ENCODE results near the gene RUNX2.

The RUNX2 gene

DNA sequence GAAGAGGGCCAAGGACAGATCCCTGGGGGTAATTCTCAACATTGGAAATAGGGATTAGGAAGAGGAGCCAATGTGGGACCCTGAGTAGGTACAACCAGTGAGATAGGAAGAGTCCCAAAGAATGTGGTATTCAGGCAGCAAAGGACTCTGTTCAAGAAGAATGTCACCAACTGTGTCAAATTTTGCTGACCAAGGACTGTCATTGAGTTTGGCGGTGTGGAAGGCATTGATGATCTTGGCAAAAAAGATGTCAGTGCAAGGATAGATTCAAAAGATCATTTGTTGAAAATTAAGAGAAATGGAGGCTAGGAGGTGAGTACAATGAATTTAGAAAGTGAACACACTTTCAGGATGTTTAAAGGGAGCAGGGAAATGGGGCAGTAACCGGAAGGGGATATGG lies 132.0 kb downstream of the RUNX2 start:
- H3K14ac ChIP-seq (ENCODE audit: low read length), result no peak overlapping the region
- no peak overlapping the region for H4K12ac ChIP-seq (ENCODE audit: low read depth, low read length)
- no peaks in the 10 kb centered on the region for H3K9me3 ChIP-seq (ENCODE audit: insufficient read depth, low read depth, low read length)
- H3K36me3 ChIP-seq (ENCODE audit: control insufficient read depth in 1 of 2, insufficient read depth in 2 of 2, low read length in 2 of 2), result peaks cover 0 to 2% of the 10 kb centered on the region in 2 experiments
- no peaks in the 10 kb centered on the region for H3K4me1 ChIP-seq (ENCODE audit: control insufficient read depth in 1 of 2, insufficient read depth in 2 of 2, low read length in 2 of 2)
- no peak overlapping the region for H3K4me2 ChIP-seq (ENCODE audit: low read length)
- H3K27ac ChIP-seq (ENCODE audit: low read depth, low read length), result no peak overlapping the region
- H4K8ac ChIP-seq (ENCODE audit: low read depth, low read length), result no peak overlapping the region
- H2AFZ ChIP-seq (ENCODE audit: insufficient read depth, low read length, poor library complexity), result no peak overlapping the region
- no peak overlapping the region for H3K9ac ChIP-seq (ENCODE audit: low read length)
- no peak overlapping the region for H2BK5ac ChIP-seq (ENCODE audit: low read depth, low read length, poor library complexity)
- no peak overlapping the region for H2AK5ac ChIP-seq (ENCODE audit: low read length)
- no peak overlapping the region for H3K23ac ChIP-seq (ENCODE audit: low read length)
- no peak overlapping the region for H4K91ac ChIP-seq (ENCODE audit: low read depth, low read length)
- no peak overlapping the region for H2BK12ac ChIP-seq (ENCODE audit: low read length)
- no peaks in the 10 kb centered on the region for H3K27me3 ChIP-seq (ENCODE audit: insufficient read depth, low read length)
- no CpG with 5 or more reads among the region's 2 CpGs for WGBS (ENCODE audit: extremely low coverage, insufficient coverage, insufficient read length)
- no peaks in the 10 kb centered on the region for H3K79me1 ChIP-seq (ENCODE audit: low read length)
- no peak overlapping the region for H3K18ac ChIP-seq (ENCODE audit: low read length)
- H3K79me2 ChIP-seq (ENCODE audit: control insufficient read depth, insufficient read depth, low read length, poor library complexity), result no peaks in the 10 kb centered on the region
- H3K4me3 ChIP-seq (ENCODE audit: low read depth, low read length), result no peak overlapping the region
- no peak overlapping the region for H3K4ac ChIP-seq (ENCODE audit: low read depth, low read length)
- DNase-seq, result no peak
- H2BK120ac ChIP-seq (ENCODE audit: insufficient read depth, low read length, poor library complexity), result no peak overlapping the region

DNA sequence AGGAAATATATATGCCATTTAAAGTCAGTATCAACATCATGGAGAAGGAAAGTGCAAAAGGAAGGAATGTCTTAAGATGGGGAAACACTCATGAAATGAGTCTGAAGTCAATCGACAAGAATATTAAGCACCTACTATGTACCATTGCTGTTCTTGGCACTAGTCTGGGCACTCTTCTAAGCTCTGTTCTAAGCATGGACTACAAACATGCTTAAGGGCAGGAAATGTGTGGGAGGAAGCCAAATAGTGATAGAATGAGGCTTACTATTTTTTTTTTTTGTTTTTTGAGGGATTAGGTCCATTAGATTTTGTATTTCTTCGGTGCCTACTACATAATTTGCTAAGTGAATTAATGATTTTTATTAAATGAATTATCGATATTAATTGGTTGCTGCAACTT lies 133.4 kb downstream of the RUNX2 start:
- Histone ChIP-seq H3K23ac (ENCODE audit: low read length) (no peak overlapping the region), H2BK5ac (ENCODE audit: low read depth, low read length, poor library complexity) (no peak overlapping the region), H2AFZ (ENCODE audit: insufficient read depth, low read length, poor library complexity) (no peak overlapping the region), H3K79me2 (ENCODE audit: control insufficient read depth, insufficient read depth, low read length, poor library complexity) (no peaks in the 10 kb centered on the region), H2AK5ac (ENCODE audit: low read length) (no peak overlapping the region), H4K8ac (ENCODE audit: low read depth, low read length) (no peak overlapping the region), H4K12ac (ENCODE audit: low read depth, low read length) (no peak overlapping the region), H3K4me2 (ENCODE audit: low read length) (no peak overlapping the region), H3K4me1 (ENCODE audit: control insufficient read depth in 1 of 2, insufficient read depth in 2 of 2, low read length in 2 of 2) (no peaks in the 10 kb centered on the region), H2BK120ac (ENCODE audit: insufficient read depth, low read length, poor library complexity) (no peak overlapping the region), H3K9ac (ENCODE audit: low read length) (no peak overlapping the region), H4K91ac (ENCODE audit: low read depth, low read length) (no peak overlapping the region), H3K18ac (ENCODE audit: low read length) (no peak overlapping the region), H3K4me3 (ENCODE audit: low read depth, low read length) (no peak overlapping the region), H2BK12ac (ENCODE audit: low read length) (no peak overlapping the region), H3K36me3 (ENCODE audit: control insufficient read depth in 1 of 2, insufficient read depth in 2 of 2, low read length in 2 of 2) (peaks cover 0 to 2% of the 10 kb centered on the region in 2 experiments), H3K14ac (ENCODE audit: low read length) (no peak overlapping the region), H3K27me3 (ENCODE audit: insufficient read depth, low read length) (no peaks in the 10 kb centered on the region), H3K79me1 (ENCODE audit: low read length) (no peaks in the 10 kb centered on the region), H3K27ac (ENCODE audit: low read depth, low read length) (no peak overlapping the region), H3K9me3 (ENCODE audit: insufficient read depth, low read depth, low read length) (no peaks in the 10 kb centered on the region), H3K4ac (ENCODE audit: low read depth, low read length) (no peak overlapping the region)
- no CpG with 5 or more reads among the region's 3 CpGs for WGBS (ENCODE audit: extremely low coverage, insufficient coverage, insufficient read length)
- no peak for DNase-seq

DNA sequence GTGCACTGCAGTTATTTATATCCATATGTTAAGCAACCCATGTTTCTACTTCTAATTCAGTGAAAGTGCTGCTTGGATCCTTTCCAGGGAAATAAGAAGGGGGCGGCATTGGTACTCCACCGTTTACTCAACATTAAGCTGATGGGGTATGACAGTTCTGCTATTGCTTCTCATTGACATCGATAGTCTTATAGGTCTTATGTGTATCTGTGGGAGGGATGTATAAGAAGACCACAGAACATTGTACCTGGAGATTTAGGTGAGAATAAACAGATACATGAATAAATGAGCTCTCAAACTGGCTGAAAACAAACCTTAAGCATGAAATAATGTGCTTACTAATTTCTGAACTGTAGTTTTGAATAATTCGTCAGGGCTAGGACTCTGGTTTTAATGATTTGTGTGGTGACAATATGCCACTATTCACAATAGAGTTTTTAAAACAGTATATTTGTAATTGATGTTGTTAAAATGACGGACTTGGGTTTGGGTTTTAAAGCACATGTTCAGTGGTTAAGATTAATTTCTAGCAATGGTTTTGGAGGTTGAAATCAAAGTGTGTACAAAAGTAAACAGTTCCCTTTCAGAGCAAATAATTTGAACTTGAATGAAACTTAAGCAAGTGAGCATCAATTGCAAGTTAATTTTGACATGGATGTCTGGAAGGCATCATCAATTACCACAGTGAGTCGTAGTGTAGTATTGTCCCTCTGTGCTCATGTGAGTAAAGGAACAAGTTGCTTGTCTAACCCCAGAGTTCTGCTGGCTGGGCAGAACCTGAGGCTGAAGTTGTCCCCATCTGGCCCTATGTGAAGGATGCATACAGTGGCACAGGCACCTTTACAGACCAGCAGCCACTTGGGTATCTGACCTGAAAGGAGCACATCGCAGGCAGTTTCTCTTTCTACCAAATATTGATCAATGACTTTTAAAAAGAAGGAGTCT lies 134.3 kb downstream of the RUNX2 start:
- Histone ChIP-seq H3K9ac (ENCODE audit: low read length) (no peak overlapping the region), H3K18ac (ENCODE audit: low read length) (no peak overlapping the region), H3K27ac (ENCODE audit: low read depth, low read length) (no peak overlapping the region), H3K4ac (ENCODE audit: low read depth, low read length) (no peak overlapping the region), H3K23ac (ENCODE audit: low read length) (no peak overlapping the region), H4K91ac (ENCODE audit: low read depth, low read length) (no peak overlapping the region), H3K36me3 (ENCODE audit: control insufficient read depth in 1 of 2, insufficient read depth in 2 of 2, low read length in 2 of 2) (peaks cover 0 to 2% of the 10 kb centered on the region in 2 experiments), H2BK12ac (ENCODE audit: low read length) (no peak overlapping the region), H3K27me3 (ENCODE audit: insufficient read depth, low read length) (no peaks in the 10 kb centered on the region), H3K4me3 (ENCODE audit: low read depth, low read length) (no peak overlapping the region), H2AFZ (ENCODE audit: insufficient read depth, low read length, poor library complexity) (no peak overlapping the region), H4K8ac (ENCODE audit: low read depth, low read length) (no peak overlapping the region), H3K4me1 (ENCODE audit: control insufficient read depth in 1 of 2, insufficient read depth in 2 of 2, low read length in 2 of 2) (no peaks in the 10 kb centered on the region), H2BK5ac (ENCODE audit: low read depth, low read length, poor library complexity) (no peak overlapping the region), H4K12ac (ENCODE audit: low read depth, low read length) (no peak overlapping the region), H3K9me3 (ENCODE audit: insufficient read depth, low read depth, low read length) (no peaks in the 10 kb centered on the region), H3K79me1 (ENCODE audit: low read length) (no peaks in the 10 kb centered on the region), H2AK5ac (ENCODE audit: low read length) (no peak overlapping the region), H2BK120ac (ENCODE audit: insufficient read depth, low read length, poor library complexity) (no peak overlapping the region), H3K4me2 (ENCODE audit: low read length) (no peak overlapping the region), H3K14ac (ENCODE audit: low read length) (no peak overlapping the region), H3K79me2 (ENCODE audit: control insufficient read depth, insufficient read depth, low read length, poor library complexity) (no peaks in the 10 kb centered on the region)
- no peak for DNase-seq
- 100% methylated on average over 1 of the region's 7 CpGs for WGBS (ENCODE audit: extremely low coverage, insufficient coverage, insufficient read length)

DNA sequence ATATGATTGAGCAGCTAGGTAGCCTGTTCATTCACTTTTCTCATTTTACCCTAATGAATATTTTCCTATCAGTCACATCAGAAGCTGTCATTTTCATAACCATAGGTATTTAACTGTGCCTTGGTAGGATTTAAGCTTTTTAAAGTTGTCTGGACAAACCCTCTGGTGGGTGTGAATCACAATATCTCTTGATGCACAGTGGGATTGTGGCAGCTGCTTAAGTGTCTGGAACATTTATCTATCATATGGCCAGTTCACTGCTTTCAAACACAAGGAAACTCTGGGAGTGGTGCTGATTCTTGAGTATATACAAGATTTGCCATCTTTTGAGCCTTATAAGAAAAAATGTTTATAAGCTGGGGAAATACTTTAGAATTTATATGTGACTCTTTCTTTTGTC lies 136.6 kb downstream of the RUNX2 start:
- Histone ChIP-seq H4K8ac (ENCODE audit: low read depth, low read length) (no peak overlapping the region), H3K4me3 (ENCODE audit: low read depth, low read length) (no peak overlapping the region), H2BK5ac (ENCODE audit: low read depth, low read length, poor library complexity) (no peak overlapping the region), H3K9me3 (ENCODE audit: insufficient read depth, low read depth, low read length) (no peaks in the 10 kb centered on the region), H3K36me3 (ENCODE audit: control insufficient read depth in 1 of 2, insufficient read depth in 2 of 2, low read length in 2 of 2) (peaks cover 0 to 2% of the 10 kb centered on the region in 2 experiments), H2AFZ (ENCODE audit: insufficient read depth, low read length, poor library complexity) (no peak overlapping the region), H3K79me1 (ENCODE audit: low read length) (no peaks in the 10 kb centered on the region), H3K14ac (ENCODE audit: low read length) (no peak overlapping the region), H4K91ac (ENCODE audit: low read depth, low read length) (no peak overlapping the region), H3K27me3 (ENCODE audit: insufficient read depth, low read length) (no peaks in the 10 kb centered on the region), H3K27ac (ENCODE audit: low read depth, low read length) (no peak overlapping the region), H3K4ac (ENCODE audit: low read depth, low read length) (no peak overlapping the region), H2BK12ac (ENCODE audit: low read length) (no peak overlapping the region), H4K12ac (ENCODE audit: low read depth, low read length) (no peak overlapping the region), H2BK120ac (ENCODE audit: insufficient read depth, low read length, poor library complexity) (no peak overlapping the region), H3K9ac (ENCODE audit: low read length) (no peak overlapping the region), H3K18ac (ENCODE audit: low read length) (no peak overlapping the region), H2AK5ac (ENCODE audit: low read length) (no peak overlapping the region), H3K79me2 (ENCODE audit: control insufficient read depth, insufficient read depth, low read length, poor library complexity) (no peaks in the 10 kb centered on the region), H3K4me1 (ENCODE audit: control insufficient read depth in 1 of 2, insufficient read depth in 2 of 2, low read length in 2 of 2) (no peaks in the 10 kb centered on the region), H3K23ac (ENCODE audit: low read length) (no peak overlapping the region), H3K4me2 (ENCODE audit: low read length) (no peak overlapping the region)
- no peak for DNase-seq

Data from trophoblast cell (in vitro differentiated cells and primary cell).